ENCODE measurements around the gene CLEC2B.

The CLEC2B gene

DNA sequence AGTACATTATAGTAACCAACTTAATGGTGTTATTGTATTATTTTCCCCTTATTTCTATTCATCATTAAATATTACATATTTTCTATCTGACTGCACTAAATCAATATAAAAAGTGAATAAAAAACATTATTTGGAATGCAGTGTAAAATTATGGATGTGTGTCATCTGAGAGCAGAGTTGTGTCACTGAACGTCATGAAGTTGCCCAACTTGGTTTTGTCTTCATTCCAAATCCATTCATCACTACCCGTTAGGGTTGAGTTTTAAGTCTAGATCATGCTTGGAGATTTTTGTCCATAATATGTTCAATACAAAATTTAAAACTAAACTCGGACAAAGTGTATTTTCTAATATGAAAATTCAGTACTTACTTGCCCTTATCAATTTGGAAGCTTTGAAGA, 25.7 kb downstream of the CLEC2B start:
- Histone ChIP-seq H3K27ac (ENCODE audit: extremely low read depth, low read depth, low read length) (no peak overlapping the region), H3K9me3 (ENCODE audit: control insufficient read depth, insufficient read depth, low read depth, low read length) (no peaks in the 10 kb centered on the region), H3K36me3 (ENCODE audit: control insufficient read depth in 2 of 2, insufficient read depth in 1 of 2, low read length in 2 of 2) (no peaks in the 10 kb centered on the region), H3K4me1 (ENCODE audit: control insufficient read depth, insufficient read depth, low read length) (no peaks in the 10 kb centered on the region), H3K4me3 (ENCODE audit: low read depth, low read length) (no peak overlapping the region)
- TF ChIP-seq SP2 (tag by site-specific recombination; IDR thresholded peaks at IDR 0.05) (no peak), ZNF747 (tag by site-specific recombination; IDR thresholded peaks at IDR 0.05) (no peak), ZNF354C (tag by site-specific recombination; IDR thresholded peaks at IDR 0.05; ENCODE audit: borderline replicate concordance, low read depth) (no peak), ZNF426 (tag by site-specific recombination; IDR thresholded peaks at IDR 0.05) (no peak), ZNF211 (tag by site-specific recombination; IDR thresholded peaks at IDR 0.05; ENCODE audit: low read depth) (no peak), ZNF677 (tag by site-specific recombination; IDR thresholded peaks at IDR 0.05) (no peak)
- CTCF ChIA-PET: interaction anchor here (0.7 kb wide), 1 partner anchor 135 kb away, joined by 3 read pairs; no protein-coding TSS in a partner anchor
- POLR2A ChIA-PET: no interaction called here

DNA sequence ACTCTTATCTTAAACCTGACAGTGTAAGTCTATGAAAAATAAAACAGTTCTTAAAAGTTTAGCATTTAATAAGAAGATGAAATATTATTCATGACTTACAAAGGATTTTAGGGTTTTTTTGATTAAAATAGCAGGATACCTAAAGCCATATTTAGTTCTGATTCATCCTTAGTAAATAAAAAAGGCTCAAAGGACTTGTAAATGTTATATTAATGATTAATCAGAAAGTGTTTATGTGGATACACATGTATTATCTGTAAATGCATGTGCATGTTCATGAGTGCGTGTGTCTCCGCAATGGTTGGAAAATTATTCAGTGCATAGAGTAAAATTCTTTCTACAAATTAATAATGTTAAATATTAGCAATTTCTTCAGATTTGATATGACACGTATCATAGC, 37.4 kb downstream of the CLEC2B start:
- H3K4me3 ChIP-seq (ENCODE audit: low read depth, low read length): no peak overlapping the region
- no peaks in the 10 kb centered on the region for H3K9me3 ChIP-seq (ENCODE audit: control insufficient read depth, insufficient read depth, low read depth, low read length)
- CTCF ChIA-PET: interaction anchor here (0.8 kb wide), 1 partner anchor 81 kb away, joined by 3 read pairs; no protein-coding TSS in a partner anchor
- TF ChIP-seq, protein P1, sequence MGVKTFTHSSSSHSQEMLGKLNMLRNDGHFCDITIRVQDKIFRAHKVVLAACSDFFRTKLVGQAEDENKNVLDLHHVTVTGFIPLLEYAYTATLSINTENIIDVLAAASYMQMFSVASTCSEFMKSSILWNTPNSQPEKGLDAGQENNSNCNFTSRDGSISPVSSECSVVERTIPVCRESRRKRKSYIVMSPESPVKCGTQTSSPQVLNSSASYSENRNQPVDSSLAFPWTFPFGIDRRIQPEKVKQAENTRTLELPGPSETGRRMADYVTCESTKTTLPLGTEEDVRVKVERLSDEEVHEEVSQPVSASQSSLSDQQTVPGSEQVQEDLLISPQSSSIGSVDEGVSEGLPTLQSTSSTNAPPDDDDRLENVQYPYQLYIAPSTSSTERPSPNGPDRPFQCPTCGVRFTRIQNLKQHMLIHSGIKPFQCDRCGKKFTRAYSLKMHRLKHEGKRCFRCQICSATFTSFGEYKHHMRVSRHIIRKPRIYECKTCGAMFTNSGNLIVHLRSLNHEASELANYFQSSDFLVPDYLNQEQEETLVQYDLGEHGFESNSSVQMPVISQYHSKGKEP (tag by site-specific recombination; IDR thresholded peaks at IDR 0.05): no peak
- no peak for TF ChIP-seq ZNF335 (tag by site-specific recombination; conservative IDR thresholded peaks at IDR 0.05)
- no peak for TF ChIP-seq ZNF169 (tag by site-specific recombination; IDR thresholded peaks at IDR 0.05)
- TF ChIP-seq, protein P2, sequence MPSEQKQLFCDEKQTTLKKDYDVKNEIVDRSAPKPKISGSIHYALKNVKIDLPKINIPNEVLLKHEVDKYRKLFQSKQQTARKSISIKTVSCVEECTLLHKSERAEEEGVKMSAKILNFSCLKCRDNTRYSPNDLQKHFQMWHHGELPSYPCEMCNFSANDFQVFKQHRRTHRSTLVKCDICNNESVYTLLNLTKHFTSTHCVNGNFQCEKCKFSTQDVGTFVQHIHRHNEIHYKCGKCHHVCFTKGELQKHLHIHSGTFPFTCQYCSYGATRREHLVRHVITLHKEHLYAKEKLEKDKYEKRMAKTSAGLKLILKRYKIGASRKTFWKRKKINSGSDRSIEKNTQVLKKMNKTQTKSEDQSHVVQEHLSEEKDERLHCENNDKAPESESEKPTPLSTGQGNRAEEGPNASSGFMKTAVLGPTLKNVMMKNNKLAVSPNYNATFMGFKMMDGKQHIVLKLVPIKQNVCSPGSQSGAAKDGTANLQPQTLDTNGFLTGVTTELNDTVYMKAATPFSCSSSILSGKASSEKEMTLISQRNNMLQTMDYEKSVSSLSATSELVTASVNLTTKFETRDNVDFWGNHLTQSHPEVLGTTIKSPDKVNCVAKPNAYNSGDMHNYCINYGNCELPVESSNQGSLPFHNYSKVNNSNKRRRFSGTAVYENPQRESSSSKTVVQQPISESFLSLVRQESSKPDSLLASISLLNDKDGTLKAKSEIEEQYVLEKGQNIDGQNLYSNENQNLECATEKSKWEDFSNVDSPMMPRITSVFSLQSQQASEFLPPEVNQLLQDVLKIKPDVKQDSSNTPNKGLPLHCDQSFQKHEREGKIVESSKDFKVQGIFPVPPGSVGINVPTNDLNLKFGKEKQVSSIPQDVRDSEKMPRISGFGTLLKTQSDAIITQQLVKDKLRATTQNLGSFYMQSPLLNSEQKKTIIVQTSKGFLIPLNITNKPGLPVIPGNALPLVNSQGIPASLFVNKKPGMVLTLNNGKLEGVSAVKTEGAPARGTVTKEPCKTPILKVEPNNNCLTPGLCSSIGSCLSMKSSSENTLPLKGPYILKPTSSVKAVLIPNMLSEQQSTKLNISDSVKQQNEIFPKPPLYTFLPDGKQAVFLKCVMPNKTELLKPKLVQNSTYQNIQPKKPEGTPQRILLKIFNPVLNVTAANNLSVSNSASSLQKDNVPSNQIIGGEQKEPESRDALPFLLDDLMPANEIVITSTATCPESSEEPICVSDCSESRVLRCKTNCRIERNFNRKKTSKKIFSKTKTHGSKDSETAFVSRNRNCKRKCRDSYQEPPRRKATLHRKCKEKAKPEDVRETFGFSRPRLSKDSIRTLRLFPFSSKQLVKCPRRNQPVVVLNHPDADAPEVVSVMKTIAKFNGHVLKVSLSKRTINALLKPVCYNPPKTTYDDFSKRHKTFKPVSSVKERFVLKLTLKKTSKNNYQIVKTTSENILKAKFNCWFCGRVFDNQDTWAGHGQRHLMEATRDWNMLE (tag by site-specific recombination; conservative IDR thresholded peaks at IDR 0.05; ENCODE audit: low read depth): no peak
- no peaks in the 10 kb centered on the region for H3K36me3 ChIP-seq (ENCODE audit: control insufficient read depth in 2 of 2, insufficient read depth in 1 of 2, low read length in 2 of 2)
- POLR2A ChIA-PET: no interaction called here
- 0 out of 2 replicates have a peak, but pooled peaks cover 5% of the 10 kb centered on the region for H3K4me1 ChIP-seq (ENCODE audit: control insufficient read depth, insufficient read depth, low read length)
- no peak overlapping the region for H3K27ac ChIP-seq (ENCODE audit: extremely low read depth, low read depth, low read length)

DNA sequence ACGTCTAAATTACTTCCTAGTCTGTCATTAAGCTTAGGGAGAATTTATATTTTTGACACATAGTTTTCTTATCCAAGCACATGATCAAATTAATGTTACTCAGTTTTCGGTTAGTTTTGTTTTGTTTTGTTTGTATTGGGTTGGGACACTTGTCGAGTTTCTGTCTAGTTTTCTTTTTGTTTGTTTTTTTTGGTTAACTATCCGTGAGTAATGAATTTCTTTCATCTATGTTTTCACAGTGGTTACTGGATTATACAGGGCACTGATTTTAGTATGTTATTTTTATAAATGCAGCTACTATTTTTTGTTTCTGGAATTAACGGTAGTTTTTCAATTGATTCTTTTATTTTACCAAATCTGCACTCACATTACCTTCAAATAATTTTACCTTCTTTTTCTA, 39.2 kb downstream of the CLEC2B start:
- ChIA-PET CTCF (interaction anchor here (0.6 to 1.5 kb wide), 3 partner anchors 16 to 1172 kb away, joined by 3 to 4 read pairs (median 4); no protein-coding TSS in a partner anchor), POLR2A (no interaction called here)
- no peaks in the 10 kb centered on the region for H3K9me3 ChIP-seq (ENCODE audit: control insufficient read depth, insufficient read depth, low read depth, low read length)
- no peak overlapping the region for H3K27ac ChIP-seq (ENCODE audit: extremely low read depth, low read depth, low read length)
- H3K36me3 ChIP-seq (ENCODE audit: control insufficient read depth in 2 of 2, insufficient read depth in 1 of 2, low read length in 2 of 2): no peaks in the 10 kb centered on the region
- H3K4me1 ChIP-seq (ENCODE audit: control insufficient read depth, insufficient read depth, low read length): 0 out of 2 replicates have a peak, but pooled peaks cover 5% of the 10 kb centered on the region
- no peak overlapping the region for H3K4me3 ChIP-seq (ENCODE audit: low read depth, low read length)
- TF ChIP-seq, protein P3, sequence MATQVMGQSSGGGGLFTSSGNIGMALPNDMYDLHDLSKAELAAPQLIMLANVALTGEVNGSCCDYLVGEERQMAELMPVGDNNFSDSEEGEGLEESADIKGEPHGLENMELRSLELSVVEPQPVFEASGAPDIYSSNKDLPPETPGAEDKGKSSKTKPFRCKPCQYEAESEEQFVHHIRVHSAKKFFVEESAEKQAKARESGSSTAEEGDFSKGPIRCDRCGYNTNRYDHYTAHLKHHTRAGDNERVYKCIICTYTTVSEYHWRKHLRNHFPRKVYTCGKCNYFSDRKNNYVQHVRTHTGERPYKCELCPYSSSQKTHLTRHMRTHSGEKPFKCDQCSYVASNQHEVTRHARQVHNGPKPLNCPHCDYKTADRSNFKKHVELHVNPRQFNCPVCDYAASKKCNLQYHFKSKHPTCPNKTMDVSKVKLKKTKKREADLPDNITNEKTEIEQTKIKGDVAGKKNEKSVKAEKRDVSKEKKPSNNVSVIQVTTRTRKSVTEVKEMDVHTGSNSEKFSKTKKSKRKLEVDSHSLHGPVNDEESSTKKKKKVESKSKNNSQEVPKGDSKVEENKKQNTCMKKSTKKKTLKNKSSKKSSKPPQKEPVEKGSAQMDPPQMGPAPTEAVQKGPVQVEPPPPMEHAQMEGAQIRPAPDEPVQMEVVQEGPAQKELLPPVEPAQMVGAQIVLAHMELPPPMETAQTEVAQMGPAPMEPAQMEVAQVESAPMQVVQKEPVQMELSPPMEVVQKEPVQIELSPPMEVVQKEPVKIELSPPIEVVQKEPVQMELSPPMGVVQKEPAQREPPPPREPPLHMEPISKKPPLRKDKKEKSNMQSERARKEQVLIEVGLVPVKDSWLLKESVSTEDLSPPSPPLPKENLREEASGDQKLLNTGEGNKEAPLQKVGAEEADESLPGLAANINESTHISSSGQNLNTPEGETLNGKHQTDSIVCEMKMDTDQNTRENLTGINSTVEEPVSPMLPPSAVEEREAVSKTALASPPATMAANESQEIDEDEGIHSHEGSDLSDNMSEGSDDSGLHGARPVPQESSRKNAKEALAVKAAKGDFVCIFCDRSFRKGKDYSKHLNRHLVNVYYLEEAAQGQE (tag by site-specific recombination; IDR thresholded peaks at IDR 0.05): no peak
- TF ChIP-seq ZNF23 (tag by site-specific recombination; IDR thresholded peaks at IDR 0.05; ENCODE audit: borderline replicate concordance): no peak
- TF ChIP-seq ZNF623 (tag by site-specific recombination; IDR thresholded peaks at IDR 0.05): no peak
- no peak for TF ChIP-seq ZNF266 (tag by site-specific recombination; IDR thresholded peaks at IDR 0.05; ENCODE audit: low read depth)
- TF ChIP-seq, protein P4, sequence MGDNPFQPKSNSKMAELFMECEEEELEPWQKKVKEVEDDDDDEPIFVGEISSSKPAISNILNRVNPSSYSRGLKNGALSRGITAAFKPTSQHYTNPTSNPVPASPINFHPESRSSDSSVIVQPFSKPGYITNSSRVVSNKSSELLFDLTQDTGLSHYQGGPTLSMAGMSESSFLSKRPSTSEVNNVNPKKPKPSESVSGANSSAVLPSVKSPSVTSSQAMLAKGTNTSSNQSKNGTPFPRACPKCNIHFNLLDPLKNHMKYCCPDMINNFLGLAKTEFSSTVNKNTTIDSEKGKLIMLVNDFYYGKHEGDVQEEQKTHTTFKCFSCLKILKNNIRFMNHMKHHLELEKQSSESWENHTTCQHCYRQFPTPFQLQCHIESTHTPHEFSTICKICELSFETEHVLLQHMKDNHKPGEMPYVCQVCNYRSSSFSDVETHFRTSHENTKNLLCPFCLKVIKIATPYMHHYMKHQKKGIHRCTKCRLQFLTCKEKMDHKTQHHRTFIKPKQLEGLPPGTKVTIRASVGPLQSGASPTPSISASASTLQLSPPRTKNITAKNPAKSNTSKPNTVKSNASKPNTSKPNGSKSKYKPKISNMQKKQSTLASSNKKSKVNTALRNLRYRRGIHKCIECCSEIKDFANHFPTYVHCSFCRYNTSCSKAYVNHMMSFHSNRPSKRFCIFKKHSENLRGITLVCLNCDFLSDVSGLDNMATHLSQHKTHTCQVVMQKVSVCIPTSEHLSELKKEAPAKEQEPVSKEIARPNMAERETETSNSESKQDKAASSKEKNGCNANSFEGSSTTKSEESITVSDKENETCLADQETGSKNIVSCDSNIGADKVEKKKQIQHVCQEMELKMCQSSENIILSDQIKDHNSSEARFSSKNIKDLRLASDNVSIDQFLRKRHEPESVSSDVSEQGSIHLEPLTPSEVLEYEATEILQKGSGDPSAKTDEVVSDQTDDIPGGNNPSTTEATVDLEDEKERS (tag by site-specific recombination; IDR thresholded peaks at IDR 0.05): no peak
- TF ChIP-seq SCRT2 (tag by site-specific recombination; IDR thresholded peaks at IDR 0.05): no peak
- no peak for TF ChIP-seq SETDB1 (IDR thresholded peaks at IDR 0.05; ENCODE audit: insufficient read length, low read length)
- TF ChIP-seq KLF7 (tag by site-specific recombination; IDR thresholded peaks at IDR 0.05; ENCODE audit: borderline replicate concordance): no peak
